AG09319 (cell line): ENCODE measurements around the gene INKA1.

Experiments used
- DNase-seq: peaks from one replicate; pipeline ENCODE4 v3.0.0-alpha.2; 2010; ENCODE audit warnings: low read depth; ENCODE audit errors: extremely low read depth
- CTCF ChIP-seq: IDR thresholded peaks from 2 replicates; pipeline ENCODE4 v1.5.1; 2011; ENCODE audit warnings: low read depth, mild to moderate bottlenecking, inconsistent platforms, low read length, moderate library complexity

The INKA1 gene

GRCh38 chr3:49844464-49845183, 41.6 kb downstream of the INKA1 start:
- no peak for TF ChIP-seq CTCF
- DNase-seq = no peak

- no peak for DNase-seq
- no peak for TF ChIP-seq CTCF
These were observed 42.6 kb downstream of the INKA1 start for GRCh38 chr3:49845694-49846093.
